Measurements from ENCODE around the gene NDUFB10.

DNA sequence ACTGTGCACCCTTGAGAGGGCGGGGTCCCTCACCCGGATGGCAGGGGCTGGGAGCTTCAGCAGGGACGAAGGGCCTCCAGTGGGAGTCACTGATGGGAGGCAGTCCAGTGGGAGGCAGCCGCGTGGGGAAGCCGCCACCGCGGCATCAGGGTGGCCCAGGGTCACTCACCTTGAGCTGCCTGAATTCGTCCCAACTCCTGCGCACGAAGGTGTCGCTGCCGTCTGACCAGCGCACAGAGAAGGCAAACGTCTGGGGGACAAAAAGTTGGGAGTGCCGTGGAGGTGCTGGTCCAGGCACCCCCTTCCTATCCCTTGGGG is 21.4 kb downstream of the NDUFB10 start:
- TF ChIP-seq, protein P1, sequence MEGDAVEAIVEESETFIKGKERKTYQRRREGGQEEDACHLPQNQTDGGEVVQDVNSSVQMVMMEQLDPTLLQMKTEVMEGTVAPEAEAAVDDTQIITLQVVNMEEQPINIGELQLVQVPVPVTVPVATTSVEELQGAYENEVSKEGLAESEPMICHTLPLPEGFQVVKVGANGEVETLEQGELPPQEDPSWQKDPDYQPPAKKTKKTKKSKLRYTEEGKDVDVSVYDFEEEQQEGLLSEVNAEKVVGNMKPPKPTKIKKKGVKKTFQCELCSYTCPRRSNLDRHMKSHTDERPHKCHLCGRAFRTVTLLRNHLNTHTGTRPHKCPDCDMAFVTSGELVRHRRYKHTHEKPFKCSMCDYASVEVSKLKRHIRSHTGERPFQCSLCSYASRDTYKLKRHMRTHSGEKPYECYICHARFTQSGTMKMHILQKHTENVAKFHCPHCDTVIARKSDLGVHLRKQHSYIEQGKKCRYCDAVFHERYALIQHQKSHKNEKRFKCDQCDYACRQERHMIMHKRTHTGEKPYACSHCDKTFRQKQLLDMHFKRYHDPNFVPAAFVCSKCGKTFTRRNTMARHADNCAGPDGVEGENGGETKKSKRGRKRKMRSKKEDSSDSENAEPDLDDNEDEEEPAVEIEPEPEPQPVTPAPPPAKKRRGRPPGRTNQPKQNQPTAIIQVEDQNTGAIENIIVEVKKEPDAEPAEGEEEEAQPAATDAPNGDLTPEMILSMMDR (IDR thresholded peaks at IDR 0.05; ENCODE audit: low read depth, low read length, poor library complexity, severe bottlenecking): no peak
- TF ChIP-seq EZH2phosphoT487 (IDR thresholded peaks at IDR 0.05; ENCODE audit: borderline replicate concordance, low read length): no peak
